ENCODE results near the gene APOL3. TPM values are rescaled to one million over a fixed set of nuclear protein-coding genes. Genes with fewer than 3 reads are reported as not detected.
"Not testable (repeated sequence)": the region's sequence is repeated elsewhere in the genome, so short reads cannot be mapped to it uniquely, and the experiment has no call there.

APOL3 gene
- total RNA-seq, 6 experiments from 2014 or later: 1.0 to 2.3 (median 2.2) TPM

DNA sequence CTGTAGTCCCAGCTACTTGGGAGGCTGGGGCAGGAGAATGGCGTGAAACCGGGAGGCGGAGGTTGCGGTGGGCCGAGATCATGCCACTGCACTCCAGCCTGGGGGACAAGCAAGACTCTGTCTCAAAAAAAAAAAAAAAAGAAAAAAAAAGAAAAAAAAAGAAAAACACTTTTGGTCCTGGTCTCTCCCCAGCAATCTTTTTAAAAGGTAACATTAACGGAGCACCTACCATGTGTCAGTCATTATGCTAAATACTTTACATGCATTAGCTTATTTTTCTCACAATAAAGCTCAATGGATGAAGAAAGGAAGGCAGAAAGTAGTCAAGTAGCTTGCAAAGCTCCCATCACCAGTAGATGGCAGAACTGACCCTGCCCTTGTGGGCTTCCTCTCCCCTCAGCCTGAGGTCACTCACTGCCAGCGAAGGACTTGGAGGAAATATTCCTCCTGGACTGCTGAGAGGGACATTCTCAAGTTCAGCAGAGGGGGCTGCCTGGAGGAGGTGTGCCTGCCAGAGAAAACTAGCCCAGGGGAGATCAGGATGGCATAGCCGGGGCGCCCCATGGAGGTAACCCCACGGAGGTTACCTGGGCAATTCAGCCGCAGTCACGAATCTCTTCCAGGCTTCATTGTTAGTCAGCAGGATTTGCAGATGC lies 15.5 kb downstream of the APOL3 start:
- DNase-seq: peak; percentile 62
- TF ChIP-seq, protein P1, sequence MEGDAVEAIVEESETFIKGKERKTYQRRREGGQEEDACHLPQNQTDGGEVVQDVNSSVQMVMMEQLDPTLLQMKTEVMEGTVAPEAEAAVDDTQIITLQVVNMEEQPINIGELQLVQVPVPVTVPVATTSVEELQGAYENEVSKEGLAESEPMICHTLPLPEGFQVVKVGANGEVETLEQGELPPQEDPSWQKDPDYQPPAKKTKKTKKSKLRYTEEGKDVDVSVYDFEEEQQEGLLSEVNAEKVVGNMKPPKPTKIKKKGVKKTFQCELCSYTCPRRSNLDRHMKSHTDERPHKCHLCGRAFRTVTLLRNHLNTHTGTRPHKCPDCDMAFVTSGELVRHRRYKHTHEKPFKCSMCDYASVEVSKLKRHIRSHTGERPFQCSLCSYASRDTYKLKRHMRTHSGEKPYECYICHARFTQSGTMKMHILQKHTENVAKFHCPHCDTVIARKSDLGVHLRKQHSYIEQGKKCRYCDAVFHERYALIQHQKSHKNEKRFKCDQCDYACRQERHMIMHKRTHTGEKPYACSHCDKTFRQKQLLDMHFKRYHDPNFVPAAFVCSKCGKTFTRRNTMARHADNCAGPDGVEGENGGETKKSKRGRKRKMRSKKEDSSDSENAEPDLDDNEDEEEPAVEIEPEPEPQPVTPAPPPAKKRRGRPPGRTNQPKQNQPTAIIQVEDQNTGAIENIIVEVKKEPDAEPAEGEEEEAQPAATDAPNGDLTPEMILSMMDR (IDR thresholded peaks at IDR 0.05): peak; percentile 83
- Mint-ChIP-seq H3K36me3 (ENCODE audit: low read depth) (no peaks in the 10 kb centered on the region), H3K4me1 (ENCODE audit: low read depth) (peaks cover 16% of the 10 kb centered on the region), H3K27ac (peak overlapping the region; percentile 25; the same call in 1 of the 2 replicates), H3K27me3 (ENCODE audit: insufficient read depth) (peaks cover 32% of the 10 kb centered on the region), H3K4me3 (peak overlapping the region; percentile 34; the same call in 1 of the 2 replicates), H3K9me3 (no peaks in the 10 kb centered on the region)

DNA sequence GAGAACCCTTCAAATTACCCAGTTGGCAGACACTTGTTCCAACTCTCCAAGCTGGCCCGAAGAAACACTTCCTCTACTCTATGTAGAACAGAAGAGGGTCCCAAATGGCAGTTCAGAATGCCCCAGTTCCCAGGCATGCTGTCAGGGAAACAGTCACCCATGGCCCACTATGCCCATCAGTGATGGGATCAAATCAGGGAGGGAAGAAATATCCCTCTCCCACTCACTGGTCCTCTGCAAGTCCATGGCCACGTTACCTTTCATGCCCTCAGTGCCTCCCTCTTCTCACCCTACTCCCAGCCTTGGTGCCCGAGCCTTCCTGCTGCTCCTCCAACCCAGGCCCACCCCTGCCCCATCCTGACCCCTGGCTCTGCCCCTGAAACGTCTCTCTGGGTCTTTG lies 16.6 kb downstream of the APOL3 start:
- Mint-ChIP-seq H3K27me3 (ENCODE audit: insufficient read depth) (peaks cover 28% of the 10 kb centered on the region), H3K4me1 (ENCODE audit: low read depth) (peaks cover 16% of the 10 kb centered on the region), H3K27ac (no peak overlapping the region), H3K9me3 (no peaks in the 10 kb centered on the region), H3K4me3 (no peak overlapping the region), H3K36me3 (ENCODE audit: low read depth) (no peaks in the 10 kb centered on the region)
- TF ChIP-seq, protein P1 (IDR thresholded peaks at IDR 0.05): no peak
- DNase-seq: no peak

DNA sequence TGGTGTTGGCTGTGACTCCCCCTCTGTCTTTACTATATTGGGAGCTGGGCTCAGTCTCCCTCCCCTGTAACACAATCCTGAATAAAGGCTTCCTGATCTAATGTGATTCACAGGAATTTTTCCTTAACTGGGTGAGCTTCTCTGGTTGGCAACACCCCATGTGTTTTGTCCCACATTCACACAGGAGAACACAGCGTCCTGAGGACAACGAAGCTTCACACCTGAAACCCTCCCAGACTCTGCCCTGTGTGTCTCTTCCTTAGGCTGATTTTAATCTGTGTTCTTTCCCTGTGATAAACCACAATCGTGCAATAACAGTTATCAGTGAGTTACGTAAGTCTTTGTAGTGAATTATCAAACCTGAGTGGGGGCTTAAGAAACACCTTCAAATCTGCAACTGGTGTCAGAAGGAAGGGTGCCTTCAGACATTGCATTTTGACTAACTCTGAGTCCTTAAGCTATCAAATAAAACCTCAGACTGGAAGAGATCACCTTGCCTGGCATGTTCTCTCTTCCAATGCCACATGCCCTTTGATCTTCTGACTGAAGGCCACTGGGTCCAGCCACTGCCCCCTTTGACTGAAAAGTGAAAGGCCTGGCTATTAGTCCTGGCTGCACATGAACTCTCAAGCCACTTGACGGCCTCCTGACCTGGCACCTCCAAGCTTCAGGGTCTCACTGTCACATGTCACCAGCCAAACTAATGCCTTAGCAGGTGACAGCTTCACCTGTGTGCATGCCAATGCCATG lies 17.3 kb downstream of the APOL3 start:
- Mint-ChIP-seq H3K27ac (no peak overlapping the region), H3K36me3 (ENCODE audit: low read depth) (no peaks in the 10 kb centered on the region), H3K27me3 (ENCODE audit: insufficient read depth) (peaks cover 28% of the 10 kb centered on the region), H3K9me3 (no peaks in the 10 kb centered on the region), H3K4me1 (ENCODE audit: low read depth) (peaks cover 16% of the 10 kb centered on the region), H3K4me3 (no peak overlapping the region)
- no peak for DNase-seq
- TF ChIP-seq, protein P1 (IDR thresholded peaks at IDR 0.05): no peak

DNA sequence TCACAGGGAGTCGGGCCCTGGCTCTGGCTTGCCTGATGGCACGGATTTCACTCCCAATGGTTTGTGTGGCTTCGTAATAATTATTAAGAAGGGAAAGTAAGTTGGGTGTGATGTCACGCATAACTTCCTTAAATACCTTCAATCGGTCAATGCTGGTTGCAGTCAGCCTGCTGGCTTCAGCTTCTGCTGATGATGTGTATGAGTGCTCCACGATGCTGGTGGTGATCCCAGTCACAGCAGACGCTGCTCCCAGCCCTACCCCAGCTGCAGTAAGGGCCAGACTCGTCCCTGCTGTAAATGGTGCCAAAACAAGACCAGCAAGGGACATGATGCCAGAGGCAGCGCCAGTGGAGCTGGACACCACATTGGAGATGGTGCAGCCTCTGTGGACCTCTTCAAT lies 19.1 kb downstream of the APOL3 start:
- TF ChIP-seq, protein P1 (IDR thresholded peaks at IDR 0.05): no peak
- Mint-ChIP-seq H3K4me1 (ENCODE audit: low read depth) (peaks cover 28% of the 10 kb centered on the region), H3K4me3 (no peak overlapping the region), H3K27ac (no peak overlapping the region), H3K27me3 (ENCODE audit: insufficient read depth) (peaks cover 26% of the 10 kb centered on the region), H3K36me3 (ENCODE audit: low read depth) (no peaks in the 10 kb centered on the region), H3K9me3 (no peaks in the 10 kb centered on the region)
- DNase-seq: no peak

DNA sequence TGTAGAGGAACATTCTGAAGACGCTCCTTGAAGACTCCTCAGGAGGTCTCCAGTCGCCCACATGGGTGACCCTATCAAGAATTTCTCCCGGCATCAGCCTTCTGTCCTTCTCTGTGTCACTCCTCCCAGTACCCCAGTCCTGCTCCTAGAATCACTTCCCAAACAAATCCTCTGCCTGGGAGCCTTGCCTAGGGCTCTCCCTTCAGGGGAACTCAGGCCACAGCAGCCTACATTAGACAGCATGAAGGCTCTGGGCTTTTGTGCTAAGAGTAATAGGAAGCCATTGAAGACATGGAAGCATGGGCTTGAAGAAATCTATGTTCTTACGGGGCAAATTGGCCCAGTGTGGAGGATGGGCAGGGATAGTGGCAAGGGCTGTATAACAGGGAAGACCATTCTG lies 21.8 kb downstream of the APOL3 start:
- not testable (repeated sequence) for H3K9me3 Mint-ChIP-seq; DNase-seq; H3K4me3 Mint-ChIP-seq; H3K36me3 Mint-ChIP-seq (ENCODE audit: low read depth); H3K27ac Mint-ChIP-seq
- Mint-ChIP-seq H3K4me1 (ENCODE audit: low read depth) (peaks cover 21% of the 10 kb centered on the region), H3K27me3 (ENCODE audit: insufficient read depth) (peaks cover 25% of the 10 kb centered on the region)

DNA sequence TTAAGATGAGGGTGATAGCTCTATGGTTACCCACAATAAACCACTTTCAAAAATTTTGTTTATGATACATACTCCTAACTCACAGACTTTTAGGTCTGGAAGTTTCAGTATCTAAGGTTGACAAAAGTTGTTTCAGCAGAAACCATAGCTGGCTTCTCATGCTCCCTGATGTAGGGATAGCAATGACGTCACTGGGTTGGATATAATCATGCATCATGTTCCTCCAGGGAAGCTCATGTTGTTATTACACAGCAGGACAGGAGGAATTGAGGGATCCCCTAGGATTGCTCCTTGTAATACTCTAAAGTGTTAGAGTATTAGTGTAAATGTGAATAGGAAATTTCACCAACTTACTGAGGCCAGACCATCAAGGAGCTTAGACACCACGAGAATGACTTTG lies 23.6 kb downstream of the APOL3 start:
- no peaks in the 10 kb centered on the region for H3K9me3 Mint-ChIP-seq
- peak overlapping the region; percentile 89 for H3K27ac Mint-ChIP-seq
- H3K4me1 Mint-ChIP-seq (ENCODE audit: low read depth): peaks cover 21% of the 10 kb centered on the region
- peaks cover 27% of the 10 kb centered on the region for H3K27me3 Mint-ChIP-seq (ENCODE audit: insufficient read depth)
- peak; percentile 35 for DNase-seq
- TF ChIP-seq, protein P1 (IDR thresholded peaks at IDR 0.05): no peak
- no peak overlapping the region for H3K4me3 Mint-ChIP-seq
- no peaks in the 10 kb centered on the region for H3K36me3 Mint-ChIP-seq (ENCODE audit: low read depth)
